HG02852 (cell line): ENCODE data around the gene NUDT14.

Experiments
- ATAC-seq: cut with Tn5 transposase; IDR thresholded peaks from one replicate; pipeline ENCODE4 v1.9.1; 2021; ENCODE audit warnings: mild to moderate bottlenecking, moderate library complexity; ENCODE audit not compliant: unreplicated experiment

Gene NUDT14

DNA sequence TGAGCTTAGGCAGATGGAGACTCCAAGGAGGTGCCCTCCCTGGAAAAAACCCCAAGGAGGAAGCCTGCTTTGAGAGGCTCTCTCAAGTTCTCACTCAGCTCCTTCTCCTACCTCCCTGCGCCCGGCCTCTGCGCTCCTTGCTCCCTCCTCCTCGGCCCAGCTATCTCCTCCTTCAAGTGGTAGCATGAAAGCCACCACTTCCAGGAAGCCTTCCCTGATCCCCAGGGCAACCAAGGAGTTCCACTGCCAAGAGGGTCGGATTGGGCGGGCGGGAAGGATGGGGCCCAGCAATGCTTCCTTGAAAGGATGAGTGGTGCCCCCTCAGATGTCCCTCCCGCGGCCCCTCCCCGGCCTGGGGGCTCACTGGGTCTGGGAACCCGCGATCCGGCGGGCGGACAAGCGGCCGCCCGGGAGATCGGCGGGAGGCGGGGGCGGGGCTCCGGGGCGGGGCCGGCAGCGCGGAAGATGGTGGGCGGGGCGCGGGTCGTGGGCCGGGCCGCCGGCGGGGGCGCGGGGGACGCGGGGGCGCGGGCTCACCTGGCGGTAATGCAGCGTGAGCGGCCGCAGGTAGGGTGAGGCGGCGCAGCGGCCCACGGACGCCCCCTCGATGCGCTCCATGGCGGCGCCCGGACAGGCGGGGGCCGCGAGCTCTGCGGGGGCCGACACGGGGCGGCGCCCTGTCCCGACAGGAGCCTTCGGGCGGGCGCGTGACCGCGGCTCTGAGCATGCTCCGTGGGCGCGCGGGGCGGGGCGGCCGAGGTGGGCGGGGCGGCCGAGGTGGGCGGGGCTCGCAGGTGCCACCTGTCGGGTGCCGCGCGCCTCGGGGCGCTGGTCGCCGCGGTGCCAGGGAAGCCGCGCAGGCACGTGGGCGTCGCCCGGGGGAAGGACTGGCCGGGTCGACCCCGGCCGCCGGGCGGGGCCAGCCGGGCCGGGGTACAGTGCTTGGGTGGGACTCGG is at the start of gene NUDT14:
Gene NUDT14, minus strand, starts transcription at position 721 of the 957 bp plus-strand sequence. Its CDS starts 103 bp downstream, at position 618.
- peak; percentile 57 for ATAC-seq

DNA sequence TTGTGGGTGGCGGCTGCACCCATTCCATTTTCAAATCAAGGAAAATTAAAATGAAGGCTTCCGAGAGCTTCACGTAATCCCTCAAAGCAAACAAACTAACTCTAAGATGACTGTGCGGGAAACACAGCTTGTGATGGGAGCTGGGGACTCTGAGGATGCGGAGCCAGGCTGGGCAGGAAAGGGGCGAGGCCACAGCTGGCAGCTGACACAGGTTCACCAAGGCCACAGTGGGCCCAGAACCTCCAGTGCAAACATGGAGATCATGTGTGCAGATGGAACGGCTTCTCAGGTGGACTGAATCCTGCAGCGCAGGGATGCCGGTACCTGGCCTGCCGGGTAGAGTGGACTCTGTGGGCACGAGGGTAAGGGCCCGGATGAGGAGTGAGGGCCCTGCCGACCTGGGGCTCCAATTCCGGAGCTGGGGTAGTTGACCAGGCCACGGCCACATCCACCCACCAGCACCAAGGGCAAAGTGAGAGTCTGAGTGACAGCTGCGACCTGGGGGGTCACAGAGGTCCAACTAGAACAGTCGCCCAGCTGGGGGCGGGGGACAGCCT is 48.1 kb upstream of the NUDT14 start:
- no peak for ATAC-seq

DNA sequence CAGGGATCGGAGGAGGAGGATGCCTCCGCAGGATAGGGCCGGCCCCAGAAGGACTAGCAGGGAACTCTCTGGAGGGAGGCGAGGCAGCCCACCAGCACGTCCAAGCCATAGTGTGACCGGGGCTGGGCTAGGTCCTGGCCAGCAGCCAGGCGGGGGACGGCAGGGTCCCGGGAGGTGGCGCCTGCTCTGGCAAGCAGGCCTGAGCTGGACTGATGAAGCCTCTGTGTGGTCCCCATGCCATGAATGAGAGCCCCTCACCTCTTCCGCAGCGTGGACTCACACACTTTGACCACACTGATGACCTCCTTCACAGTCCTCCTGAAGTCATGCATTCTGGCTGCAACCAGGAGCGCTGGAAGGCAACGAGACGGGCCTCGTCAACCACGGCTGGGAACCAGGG is 47.5 kb upstream of the NUDT14 start:
- ATAC-seq, result no peak

DNA sequence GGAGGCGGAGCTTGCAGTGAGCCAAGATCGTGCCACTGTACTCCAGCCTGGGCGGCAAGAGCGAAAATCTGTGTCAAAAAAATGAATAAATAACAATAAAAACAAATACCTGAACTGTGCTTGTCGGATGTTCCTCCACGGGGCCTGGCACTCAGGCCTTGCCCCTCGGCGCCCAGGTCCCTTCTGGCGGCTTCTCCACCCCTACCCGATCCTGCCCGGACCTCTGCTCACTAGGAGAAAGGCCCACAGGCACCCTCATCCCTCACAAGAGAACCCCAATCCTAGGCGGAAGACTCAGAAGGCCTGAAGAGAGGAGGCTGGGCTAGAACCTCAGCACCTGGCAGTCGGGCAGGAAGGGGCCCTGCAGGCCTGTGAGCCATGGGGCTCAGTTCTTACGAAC is 46.2 kb upstream of the NUDT14 start:
- ATAC-seq, result no peak

DNA sequence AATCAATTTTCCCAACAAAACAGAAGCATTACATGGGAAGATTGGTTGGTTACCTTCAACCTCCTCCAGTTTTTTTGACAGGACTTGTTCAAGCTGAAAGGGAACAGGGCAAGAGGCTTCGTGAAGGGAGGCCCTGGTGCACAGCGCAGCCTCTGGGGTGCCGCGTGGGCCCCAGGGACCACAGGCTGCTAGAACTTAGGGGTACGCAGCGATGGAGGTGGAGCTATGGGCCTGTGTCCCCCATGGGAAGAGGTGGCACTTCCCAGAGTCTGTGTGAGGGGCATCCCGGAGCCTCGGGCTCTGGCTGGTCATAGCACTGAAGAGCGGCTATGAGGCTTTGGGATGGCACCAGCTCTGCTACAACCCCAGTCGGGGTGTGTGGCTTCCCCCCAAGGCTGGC is 45.1 kb upstream of the NUDT14 start:
- no peak for ATAC-seq

DNA sequence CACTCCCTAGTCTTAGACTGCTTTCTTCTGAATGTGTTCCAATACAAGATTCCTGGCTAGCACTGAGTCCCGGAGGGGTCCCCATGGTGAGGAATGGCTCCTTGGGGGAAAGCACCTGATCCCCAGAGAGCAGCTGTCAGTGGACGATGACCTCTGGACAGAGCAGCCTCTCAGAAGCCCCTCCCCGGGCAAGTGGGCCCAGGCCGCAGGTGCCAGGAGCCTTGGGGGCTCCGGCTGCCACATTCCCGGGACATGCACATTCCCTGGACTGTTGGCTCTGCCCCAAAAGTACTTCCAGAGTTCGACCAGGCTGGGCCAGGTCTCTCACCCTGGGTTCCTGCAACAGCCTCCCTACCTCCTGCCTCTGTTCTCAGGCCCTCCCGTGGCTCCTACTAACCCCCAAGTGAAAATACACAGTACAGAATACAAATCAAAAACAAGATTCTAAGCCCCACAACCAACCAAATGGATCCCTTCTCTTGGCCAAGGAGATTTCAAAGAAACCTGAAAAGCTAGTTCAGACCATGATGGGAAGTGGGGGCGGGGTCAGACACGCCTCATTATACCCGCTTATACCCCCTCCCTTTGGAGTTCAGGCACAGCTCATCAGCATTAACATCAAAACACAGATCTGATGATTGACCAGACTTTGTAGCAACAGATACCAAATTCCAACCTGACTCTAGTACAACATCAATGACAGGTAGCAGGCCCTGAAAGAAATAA is 43.9 kb upstream of the NUDT14 start:
- ATAC-seq, result no peak

DNA sequence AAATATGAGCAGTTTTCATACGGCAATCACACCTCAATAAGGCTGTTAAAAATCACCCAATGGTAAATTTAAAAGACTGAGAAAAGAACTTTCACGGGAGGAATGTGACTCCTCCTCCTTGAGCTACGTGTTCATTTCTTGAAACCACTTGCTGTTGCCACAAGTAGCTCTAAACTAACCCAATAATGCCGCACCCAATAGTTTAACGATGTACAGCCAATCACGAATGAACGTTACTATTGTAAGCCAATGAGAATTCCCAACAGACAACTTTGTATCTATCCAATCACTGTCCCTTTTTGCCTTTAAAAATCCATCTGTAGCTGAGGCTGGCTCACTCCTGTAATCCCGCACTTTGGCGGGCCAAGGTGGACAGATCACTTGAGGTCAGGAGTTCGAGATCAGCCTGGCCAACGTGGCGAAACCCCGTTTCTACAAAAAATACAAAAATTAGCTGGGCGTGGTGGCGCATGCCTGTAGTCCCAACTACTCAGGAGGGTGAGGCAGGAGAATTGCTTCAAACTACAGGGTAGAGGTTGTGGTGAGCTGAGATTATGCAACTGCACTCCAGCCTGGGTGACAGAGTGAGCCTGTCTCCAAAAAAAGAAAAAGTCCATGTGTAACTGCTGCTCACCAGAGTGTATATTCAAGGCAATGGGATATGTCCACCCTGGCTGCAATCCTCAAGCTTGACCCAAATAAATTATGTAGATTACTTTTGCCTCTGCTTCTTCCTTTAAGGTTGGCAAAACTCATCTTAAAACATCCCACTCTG is 42.8 kb upstream of the NUDT14 start:
- ATAC-seq, result no peak

DNA sequence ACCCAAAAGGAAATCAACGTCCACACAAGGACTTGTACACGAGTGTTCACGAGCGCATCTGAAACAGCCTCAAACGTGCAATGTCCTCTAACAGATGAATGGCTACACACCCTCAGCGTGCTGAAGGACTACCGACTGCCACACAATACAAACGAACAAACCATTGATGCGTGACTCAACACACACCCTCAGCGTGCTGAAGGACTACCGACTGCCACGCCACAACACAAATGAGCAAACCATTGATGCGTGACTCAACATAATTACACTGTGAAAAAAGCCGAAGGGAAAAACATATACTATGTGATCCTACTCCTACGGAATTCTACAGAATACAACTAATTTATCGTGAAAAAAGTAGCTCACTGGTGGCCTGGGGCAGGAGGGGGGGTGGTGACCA is 42.1 kb upstream of the NUDT14 start:
- no peak for ATAC-seq

DNA sequence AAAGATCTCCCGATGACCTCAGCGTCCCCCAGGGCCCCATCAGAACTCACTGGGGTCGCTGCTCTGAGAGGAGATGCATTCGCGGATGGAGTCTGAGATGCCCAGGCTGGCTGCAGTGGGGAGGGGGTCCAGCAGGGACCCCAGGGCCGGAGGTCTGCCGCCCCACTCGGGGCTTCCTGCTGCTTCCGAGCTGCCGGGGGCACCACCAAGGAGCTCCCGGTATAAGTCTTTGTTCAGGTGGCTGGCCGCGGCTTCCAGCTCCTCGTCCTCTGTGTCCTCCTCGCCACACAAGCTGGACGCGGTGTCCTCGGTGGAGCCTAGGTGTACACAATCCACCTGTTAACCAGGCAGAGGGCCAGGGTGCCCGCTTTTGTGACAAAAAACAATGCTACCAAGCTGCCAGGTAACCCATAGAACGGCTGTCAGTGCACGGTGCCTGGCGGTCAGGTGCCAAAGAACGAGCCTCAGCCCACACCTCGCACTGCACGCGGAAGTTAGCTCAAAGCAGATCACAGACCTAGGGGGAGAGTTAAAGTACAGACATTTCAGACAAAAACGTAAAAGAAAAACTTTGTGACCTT is 40.6 kb upstream of the NUDT14 start:
- ATAC-seq, result no peak

DNA sequence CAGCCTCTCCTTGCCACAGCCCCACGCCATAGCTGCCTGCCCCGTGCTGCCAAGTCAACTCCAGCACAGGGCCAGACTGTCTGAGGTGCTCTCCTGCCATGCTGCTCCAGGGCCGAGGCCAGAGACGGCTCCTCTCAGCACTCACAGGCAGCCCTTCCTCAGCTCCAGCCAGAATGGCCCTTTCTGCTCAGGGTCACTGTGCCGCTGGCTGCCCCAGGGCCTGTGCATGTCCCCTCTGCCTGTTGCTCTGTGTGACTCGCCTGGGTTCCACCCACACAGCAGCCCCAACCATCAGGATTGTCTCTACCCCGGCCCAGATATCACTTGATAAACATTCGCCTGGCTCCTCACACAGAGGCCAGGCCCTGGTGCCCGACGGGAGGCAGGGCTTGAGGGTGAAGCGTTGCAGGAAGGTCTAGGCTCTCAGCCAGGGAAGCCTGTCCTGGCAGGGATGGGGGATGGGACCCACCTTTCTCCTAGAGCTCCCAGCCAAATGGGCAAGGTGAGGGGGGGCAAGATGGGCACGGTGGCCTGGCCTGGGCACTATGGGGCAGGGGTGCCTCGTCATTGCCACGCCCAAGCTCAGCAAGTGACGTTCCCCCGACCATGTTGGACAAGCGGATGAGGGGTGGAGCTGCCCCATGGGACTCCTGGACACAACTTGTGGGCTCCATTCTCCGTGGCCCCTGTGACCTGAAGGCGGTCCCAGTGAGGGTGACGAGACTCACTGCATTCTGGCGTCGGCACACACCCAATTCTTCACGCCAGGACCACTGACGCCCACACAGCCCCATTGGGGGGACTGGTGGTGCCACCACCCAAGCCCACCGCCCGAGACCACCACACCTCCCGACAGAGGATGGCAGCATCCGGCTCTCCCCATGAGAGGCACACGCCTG is 39.8 kb upstream of the NUDT14 start:
- ATAC-seq, result no peak

DNA sequence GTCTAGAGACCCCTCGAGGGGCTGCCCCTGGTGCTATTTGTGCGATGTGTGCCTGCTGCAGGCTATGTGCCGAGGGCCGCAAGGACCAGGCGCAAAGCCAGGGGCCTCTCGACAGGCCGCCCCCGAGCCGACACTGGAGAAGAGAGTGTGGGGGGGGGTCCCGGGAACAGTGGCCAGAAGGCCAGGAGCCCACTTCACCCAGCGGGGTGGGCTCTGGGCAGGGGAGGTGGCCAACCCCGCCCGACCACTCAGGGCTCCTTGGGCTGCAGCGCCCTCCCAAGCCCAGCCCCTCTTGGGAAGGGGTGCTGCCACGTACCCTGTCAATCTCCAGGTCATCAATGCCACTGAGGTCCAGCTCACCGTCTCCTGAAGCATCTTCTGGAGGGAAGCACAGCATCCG is 38.6 kb upstream of the NUDT14 start:
- no peak for ATAC-seq

DNA sequence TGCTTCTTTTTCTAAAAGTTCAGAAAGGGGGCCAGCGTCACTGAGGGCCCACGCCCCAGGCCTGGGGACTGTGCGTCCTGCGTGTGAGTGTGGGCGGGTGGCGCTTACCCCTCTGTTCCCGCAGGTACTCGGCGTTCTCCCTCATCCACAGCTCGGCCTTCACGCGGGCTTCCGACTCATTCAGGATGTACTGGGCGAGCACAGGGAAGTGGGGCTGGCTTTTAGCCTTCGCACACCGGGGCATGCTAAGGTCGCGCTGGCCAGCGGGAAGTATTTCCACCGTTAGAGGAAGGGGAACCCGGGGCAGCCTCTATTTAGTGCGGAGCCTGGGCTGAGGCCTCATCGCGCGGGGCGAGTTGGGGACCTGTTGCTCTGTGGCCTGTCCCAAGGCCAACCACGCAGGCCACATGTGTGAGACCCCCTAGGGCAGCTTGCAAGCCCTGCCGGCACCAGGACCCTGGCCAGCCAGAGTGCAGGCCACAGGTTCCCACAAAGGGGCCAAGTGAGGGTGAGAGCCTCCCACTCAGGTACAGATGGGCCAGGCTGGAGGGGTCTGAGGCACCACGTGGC is 38.0 kb upstream of the NUDT14 start:
- no peak for ATAC-seq

DNA sequence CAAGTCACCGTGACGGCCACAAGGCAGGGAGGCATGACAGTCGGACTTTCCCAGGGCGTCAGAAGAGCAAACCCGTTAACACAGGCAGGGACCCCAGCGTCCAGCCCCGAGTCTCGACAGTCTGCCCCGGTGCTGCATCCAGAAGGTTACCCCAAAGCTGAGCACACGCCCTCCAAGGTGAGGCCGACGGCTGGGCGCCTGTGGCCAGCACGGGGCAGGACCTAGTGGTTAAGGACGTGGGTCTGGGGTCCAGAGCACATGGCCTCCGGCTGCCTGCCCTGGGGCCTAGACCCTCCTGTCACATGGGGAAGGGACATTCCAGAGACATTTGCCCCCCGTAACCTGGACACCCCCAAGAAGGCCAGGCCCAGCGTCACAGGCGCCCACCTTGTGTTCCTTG is 37.5 kb upstream of the NUDT14 start:
- no peak for ATAC-seq

DNA sequence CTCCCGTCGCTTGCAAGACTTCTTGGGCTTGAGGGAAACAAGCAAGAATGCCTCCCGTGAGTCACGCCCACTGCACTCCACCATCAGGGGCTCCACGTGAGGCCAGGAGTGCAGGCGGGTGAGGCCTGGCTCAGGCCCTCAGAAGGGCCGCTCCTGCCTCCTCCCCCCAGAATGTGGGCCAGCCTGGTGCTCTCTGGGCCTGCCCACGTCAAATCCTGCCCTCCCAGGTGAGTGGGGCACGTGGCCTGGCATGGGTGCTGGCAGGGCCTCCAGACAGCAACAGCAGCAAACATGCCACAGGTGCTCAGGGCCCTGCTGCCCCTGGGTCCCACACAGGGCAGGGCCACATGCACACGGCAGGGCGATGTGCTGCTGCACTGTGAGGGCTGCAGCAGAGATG is 36.7 kb upstream of the NUDT14 start:
- no peak for ATAC-seq

DNA sequence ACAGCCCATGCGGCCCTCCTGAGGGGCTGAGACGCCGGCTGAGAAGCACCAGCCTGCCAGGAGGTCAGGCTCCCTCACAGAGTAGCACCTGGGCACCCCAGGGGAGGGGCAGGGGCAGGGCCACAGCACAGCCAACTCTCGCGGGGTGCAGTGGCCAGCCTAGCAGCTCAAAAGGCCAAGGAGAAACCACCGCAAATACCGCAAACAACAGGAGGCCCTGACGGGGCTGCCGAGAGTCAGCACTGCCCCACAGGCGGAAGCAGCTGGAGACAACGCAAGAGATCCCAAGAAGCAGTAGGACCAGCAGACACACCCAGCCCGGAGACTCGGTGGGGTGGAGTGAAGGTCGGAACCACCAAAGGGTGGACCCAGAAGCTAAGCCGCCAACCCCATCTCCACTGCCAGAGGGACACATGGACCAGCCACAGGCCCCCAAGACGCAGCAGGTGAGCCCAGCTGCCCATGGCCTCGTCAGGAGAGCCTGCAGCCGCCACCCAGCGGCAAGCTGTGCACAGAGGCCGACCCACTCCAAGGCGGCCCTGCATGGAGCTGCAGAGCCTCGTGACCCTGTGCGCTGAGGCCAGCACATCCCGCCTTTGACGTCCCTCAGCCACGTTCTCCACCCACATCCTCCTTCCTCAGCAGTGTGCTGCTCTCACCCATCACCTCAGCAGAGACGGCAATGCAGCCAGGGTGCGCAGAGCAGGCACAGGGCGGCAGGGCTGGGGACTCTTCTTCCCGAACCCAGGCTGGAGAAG is 35.6 kb upstream of the NUDT14 start:
- ATAC-seq, result no peak

DNA sequence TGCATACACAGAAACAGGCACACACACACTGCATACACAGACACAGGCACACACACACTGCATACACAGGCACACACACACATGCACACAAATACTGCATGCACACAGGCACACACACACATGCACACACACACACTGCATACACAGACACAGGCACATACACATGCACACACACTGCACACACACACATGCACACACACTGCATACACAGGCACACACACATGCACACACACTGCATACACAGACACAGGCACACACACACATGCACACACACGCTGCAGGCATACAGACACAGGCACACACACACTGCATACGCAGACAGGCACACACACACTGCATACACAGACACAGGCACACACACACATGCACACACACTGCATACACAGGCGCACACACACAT is 34.5 kb upstream of the NUDT14 start:
- ATAC-seq, result no peak

DNA sequence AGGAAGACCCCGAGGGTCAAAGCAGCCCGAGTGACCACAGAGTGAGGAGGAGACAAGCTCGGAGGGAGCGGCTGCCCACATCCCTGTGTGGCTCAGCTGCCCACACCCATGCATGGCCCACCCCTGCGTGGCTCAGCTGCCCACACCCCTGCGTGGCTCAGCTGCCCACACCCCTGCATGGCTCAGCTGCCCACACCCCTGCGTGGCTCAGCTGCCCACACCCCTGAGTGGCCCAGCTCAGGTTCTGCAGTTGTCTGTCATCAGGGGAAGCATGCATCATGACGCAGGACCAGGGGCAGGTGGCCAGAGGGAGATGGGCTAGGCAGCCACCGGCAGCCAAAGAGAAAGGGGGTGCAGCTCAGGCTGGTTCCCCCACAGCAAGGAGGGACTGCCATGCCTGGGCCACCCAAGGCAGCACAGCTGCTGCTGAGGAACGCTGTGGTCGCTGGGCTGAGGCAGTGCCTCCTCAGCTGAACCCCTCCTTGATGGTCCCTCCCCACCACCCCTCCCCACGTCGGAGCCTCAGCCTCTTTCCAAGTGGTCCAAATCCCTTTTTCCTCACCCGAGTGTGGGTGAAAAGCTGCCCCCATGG is 33.3 kb upstream of the NUDT14 start:
- ATAC-seq, result no peak

DNA sequence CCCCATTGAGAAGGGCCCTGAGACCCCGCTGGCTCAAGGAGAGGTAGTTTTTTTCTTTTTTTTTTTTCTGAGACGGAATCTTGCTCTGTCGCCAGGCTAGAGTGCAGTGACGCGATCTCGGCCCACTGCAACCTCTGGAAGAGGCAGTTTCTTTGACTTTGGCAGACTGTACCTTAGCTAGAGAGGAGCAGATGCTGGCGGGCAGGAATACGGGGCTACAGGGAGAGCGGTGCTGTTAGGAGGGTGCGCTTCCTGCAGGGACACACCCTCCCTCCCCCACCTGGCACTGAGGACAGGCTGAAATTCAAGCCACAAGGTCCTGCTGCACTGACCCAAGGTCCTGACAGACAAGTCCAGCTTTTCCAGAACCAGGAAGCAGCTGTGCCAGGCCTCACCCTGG is 32.2 kb upstream of the NUDT14 start:
- ATAC-seq, result no peak
